Gastroesophageal sphincter (tissue), 4 donors: ENCODE results near the gene ZNF804B. TPM values are rescaled to one million over a fixed set of nuclear protein-coding genes. Genes with fewer than 3 reads are reported as not detected.

ENCODE experiments used
- ATAC-seq: fragments of 150-250 bp; one replicate; pipeline ENCODE4 v1.9.1; 2016; ENCODE audit warnings: mild to moderate bottlenecking, moderate library complexity
- H3K27ac ChIP-seq, 4 donors: fragments of 200-600 bp; sonication (generic) in 3 of 4; 1 replicate in 3 of 4; 2 replicates in 1 of 4; pipeline ENCODE4 v1.5.1; 2016 to 2019
- H3K27me3 ChIP-seq: fragments of 200-600 bp; sonication (generic); one replicate; pipeline ENCODE4 v1.5.1; 2019
- H3K36me3 ChIP-seq, 2 donors: fragments of 200-600 bp; sonication (generic); one replicate each; pipeline ENCODE4 v1.5.1; 2019; ENCODE audit warnings: control low read depth in 1 of 2
- H3K4me1 ChIP-seq, 3 donors: fragments of 200-600 bp; sonication (generic); 1 replicate in 2 of 3; 2 replicates in 1 of 3; pipeline ENCODE4 v1.5.1; 2016 to 2019; ENCODE audit warnings: control low read depth in 2 of 3
- H3K4me3 ChIP-seq, 2 donors: fragments of 200-600 bp; sonication (generic); one replicate each; pipeline ENCODE4 v1.5.1; 2019; ENCODE audit warnings: mild to moderate bottlenecking in 1 of 2, moderate library complexity in 1 of 2
- H3K9me3 ChIP-seq, 3 donors: fragments of 200-600 bp; sonication (generic); one replicate each; pipeline ENCODE4 v1.5.1; 2017 to 2019; ENCODE audit warnings: control low read depth in 2 of 3
- EP300 ChIP-seq: sonication (generic); formaldehyde crosslinking; IDR thresholded peaks from one replicate; pipeline ENCODE4 v1.6.1; 2017; ENCODE audit warnings: antibody characterized with exemption, mild to moderate bottlenecking
- POLR2A ChIP-seq, 2 donors: fragments of 450-650 bp; IDR thresholded peaks; one replicate each; pipeline ENCODE4 v1.6.1; 2017; ENCODE audit warnings: antibody characterized with exemption in 2 of 2, mild to moderate bottlenecking in 2 of 2, moderate library complexity in 1 of 2
- POLR2AphosphoS5 ChIP-seq: sonication (generic); formaldehyde crosslinking; IDR thresholded peaks from one replicate; pipeline ENCODE4 v1.6.1; 2017; ENCODE audit warnings: antibody characterized with exemption
- WGBS, 2 donors: methylation state at CpG; one replicate each; pipeline ENCODE4 v1.1.5; 2018; ENCODE audit warnings: low coverage in 1 of 2; 5-methylcytosine and 5-hydroxymethylcytosine counted together
- total RNA-seq, 4 donors: library from RNA; depleted of rRNA; stranded (reverse); fragments of >200 nt; gene quantifications; one replicate each; pipeline ENCODE4 v1.1.0, GENCODE V29; 2016
- TF ChIP-seq, protein P1 (sequence below), 4 experiments: fragments of 200-600 bp in 2 of 4; fragments of 450-650 bp in 2 of 4; sonication (generic) in 1 of 4; IDR thresholded peaks; one replicate each; pipeline ENCODE4 v1.5.1; 2017 to 2019; ENCODE audit warnings: antibody characterized with exemption in 4 of 4, mild to moderate bottlenecking in 2 of 4, moderate library complexity in 2 of 4

Gene ZNF804B
- total RNA-seq, 4 donors from 2014 or later = 0.13 TPM; not detected in 3

DNA sequence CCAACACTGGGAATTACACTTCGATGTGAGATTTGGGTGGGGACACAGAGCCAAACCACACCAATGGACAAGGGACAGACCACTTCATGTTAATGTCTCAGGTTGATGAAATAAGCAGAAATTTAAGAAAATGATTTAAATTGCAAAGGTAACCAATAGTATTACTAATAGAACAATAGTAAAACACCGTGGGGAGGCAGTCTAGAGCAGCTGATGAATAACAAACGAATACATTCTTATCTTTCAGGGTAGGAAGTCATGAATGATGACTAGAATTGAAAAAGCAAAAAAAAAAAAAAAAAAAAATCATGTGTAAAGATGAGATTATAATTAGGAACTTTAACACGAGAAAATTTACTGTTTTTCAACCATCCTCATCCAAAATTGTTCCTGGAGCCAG, 207.9 kb downstream of the ZNF804B start:
- no peaks in the 10 kb centered on the region for H3K4me1 ChIP-seq
- WGBS, 2 donors = 69 to 73% methylated on average over 2 to 4 of the region's 4 CpGs
- TF ChIP-seq, protein P1, sequence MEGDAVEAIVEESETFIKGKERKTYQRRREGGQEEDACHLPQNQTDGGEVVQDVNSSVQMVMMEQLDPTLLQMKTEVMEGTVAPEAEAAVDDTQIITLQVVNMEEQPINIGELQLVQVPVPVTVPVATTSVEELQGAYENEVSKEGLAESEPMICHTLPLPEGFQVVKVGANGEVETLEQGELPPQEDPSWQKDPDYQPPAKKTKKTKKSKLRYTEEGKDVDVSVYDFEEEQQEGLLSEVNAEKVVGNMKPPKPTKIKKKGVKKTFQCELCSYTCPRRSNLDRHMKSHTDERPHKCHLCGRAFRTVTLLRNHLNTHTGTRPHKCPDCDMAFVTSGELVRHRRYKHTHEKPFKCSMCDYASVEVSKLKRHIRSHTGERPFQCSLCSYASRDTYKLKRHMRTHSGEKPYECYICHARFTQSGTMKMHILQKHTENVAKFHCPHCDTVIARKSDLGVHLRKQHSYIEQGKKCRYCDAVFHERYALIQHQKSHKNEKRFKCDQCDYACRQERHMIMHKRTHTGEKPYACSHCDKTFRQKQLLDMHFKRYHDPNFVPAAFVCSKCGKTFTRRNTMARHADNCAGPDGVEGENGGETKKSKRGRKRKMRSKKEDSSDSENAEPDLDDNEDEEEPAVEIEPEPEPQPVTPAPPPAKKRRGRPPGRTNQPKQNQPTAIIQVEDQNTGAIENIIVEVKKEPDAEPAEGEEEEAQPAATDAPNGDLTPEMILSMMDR (IDR thresholded peaks at IDR 0.05) = no peak
- no peak for TF ChIP-seq EP300
- H3K27me3 ChIP-seq = no peaks in the 10 kb centered on the region
- H3K9me3 ChIP-seq = no peaks in the 10 kb centered on the region
- H3K36me3 ChIP-seq = no peaks in the 10 kb centered on the region
- H3K27ac ChIP-seq = no peak overlapping the region
- no peak overlapping the region for H3K4me3 ChIP-seq
- no peak for ATAC-seq

DNA sequence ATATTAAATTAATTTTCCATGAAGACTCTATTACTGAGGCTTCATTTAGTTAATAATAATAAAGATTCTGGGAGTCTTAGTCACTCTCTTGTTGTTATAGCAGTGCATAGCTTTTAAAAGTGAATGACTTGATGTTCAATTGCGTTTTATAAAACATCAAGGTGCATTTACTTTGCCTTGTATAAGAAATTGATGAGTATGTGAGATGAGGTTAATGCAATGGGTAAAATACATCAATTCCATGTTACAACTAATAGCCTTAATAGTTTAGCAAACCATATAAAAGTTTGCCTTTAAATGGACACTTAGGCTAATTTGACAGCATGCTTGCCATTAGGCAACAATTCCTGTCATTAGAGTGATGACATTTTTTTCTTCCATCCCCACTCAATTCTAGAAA, 209.7 kb downstream of the ZNF804B start:
- no peak for ATAC-seq
- H3K36me3 ChIP-seq = no peaks in the 10 kb centered on the region
- H3K4me3 ChIP-seq = no peak overlapping the region
- H3K27me3 ChIP-seq = no peaks in the 10 kb centered on the region
- no peaks in the 10 kb centered on the region for H3K4me1 ChIP-seq
- 70 to 85% methylated on average over 1 of the region's 1 CpG for WGBS, 2 donors
- no peaks in the 10 kb centered on the region for H3K9me3 ChIP-seq
- TF ChIP-seq EP300 (no peak), POLR2A (IDR thresholded peaks at IDR 0.05) (no peak), POLR2AphosphoS5 (no peak)
- TF ChIP-seq, protein P1 (IDR thresholded peaks at IDR 0.05) = no peak
- H3K27ac ChIP-seq = no peak overlapping the region

DNA sequence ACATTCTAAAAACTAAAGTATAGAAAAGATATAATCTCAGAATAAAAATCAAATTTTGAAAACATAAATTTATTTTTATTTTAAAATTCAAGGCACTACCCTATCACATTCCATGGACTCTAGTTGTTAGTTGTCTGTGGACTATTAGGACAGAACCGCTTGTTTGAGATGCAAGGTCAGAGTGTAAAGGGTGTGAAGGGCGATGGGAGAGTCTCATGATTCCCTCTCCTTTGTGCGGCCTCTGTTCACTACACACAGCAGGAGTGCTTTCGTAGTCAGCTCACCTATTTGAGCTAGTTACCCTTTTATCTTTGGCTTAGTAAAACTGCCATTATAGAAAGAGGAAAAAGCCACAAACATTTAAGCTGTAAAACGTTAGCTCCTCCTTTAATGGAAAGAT, 225.8 kb downstream of the ZNF804B start:
- no peak overlapping the region for H3K27ac ChIP-seq
- no peaks in the 10 kb centered on the region for H3K4me1 ChIP-seq
- WGBS, 2 donors = 74 to 96% methylated on average over 5 of the region's 5 CpGs
- no peaks in the 10 kb centered on the region for H3K9me3 ChIP-seq
- TF ChIP-seq, protein P1 (IDR thresholded peaks at IDR 0.05) = no peak
- no peak for TF ChIP-seq POLR2AphosphoS5
- TF ChIP-seq EP300 = no peak
- TF ChIP-seq POLR2A (IDR thresholded peaks at IDR 0.05) = no peak
- no peaks in the 10 kb centered on the region for H3K27me3 ChIP-seq
- no peak for ATAC-seq
- H3K36me3 ChIP-seq = no peaks in the 10 kb centered on the region
- H3K4me3 ChIP-seq = no peak overlapping the region

DNA sequence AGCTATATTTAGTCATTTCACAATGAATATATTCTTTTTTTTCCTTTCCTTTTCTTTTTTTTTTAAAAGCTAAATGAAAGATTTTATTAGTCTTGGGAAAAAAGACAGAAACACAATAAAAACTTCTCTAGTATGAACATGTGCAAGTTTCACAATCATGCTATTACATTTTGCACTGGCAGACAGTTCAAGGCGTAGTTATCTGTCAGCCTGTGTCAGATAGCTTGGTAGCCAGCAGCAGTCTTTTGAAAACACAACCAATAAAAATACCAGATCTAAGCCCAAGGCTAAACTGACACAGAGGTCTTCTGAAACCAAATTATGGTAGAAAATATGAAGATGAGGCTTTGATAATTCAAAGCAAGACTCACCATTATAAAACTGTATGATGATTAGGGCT, 241.8 kb downstream of the ZNF804B start:
- no peaks in the 10 kb centered on the region for H3K9me3 ChIP-seq
- no peaks in the 10 kb centered on the region for H3K4me1 ChIP-seq
- no peak overlapping the region for H3K4me3 ChIP-seq
- no peaks in the 10 kb centered on the region for H3K36me3 ChIP-seq
- no peak for ATAC-seq
- TF ChIP-seq POLR2A (IDR thresholded peaks at IDR 0.05) = no peak
- TF ChIP-seq EP300 = no peak
- TF ChIP-seq, protein P1 (IDR thresholded peaks at IDR 0.05) = no peak
- WGBS, 2 donors = 64 to 80% methylated on average over 1 of the region's 1 CpG
- no peaks in the 10 kb centered on the region for H3K27me3 ChIP-seq
- no peak overlapping the region for H3K27ac ChIP-seq

DNA sequence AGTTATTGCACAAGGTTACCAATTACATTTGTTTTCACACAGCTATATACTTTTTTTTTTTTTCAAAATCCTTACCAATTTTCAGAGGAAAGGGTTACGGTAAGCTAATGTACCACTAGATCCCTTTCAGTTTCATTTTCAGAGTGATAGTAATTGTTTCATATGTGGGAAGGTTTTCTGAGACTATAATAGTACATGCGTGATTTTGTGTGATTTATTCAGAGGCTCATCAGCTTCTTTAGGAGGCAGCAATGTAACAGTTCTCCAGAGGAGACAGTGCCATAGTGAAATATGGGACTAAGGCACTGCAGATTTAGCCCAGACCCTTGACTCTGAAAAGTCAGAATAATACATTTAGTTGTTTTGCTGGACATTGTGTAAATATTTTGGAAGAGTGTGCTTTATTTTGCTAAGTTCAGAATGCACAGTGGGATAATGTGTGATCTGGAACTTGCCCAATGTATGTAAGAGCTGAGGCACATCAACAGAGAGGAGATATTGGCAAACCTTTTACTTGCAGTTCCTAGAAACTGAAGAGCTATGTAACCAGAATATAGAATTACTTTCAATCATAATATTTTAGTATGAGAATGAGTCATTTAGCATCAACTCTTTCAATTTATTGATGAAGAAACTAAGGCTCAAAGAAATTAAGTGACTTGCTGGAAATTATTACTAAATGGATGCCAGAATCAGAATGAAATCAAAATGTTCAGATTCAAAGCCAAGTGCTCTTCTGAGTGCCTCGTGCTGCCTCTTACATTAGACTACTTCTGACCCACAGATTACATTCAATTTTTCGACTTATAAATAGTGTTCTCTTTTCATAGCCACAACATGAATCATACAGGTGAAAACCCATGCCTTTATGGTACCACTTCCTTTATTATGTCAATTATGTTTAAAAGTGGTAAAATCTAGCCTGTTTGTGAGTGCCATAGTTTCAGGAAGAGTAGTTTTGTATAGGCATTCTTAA, 243.8 kb downstream of the ZNF804B start:
- peak overlapping the region in 1 of 2 donors; percentile 21 for H3K4me3 ChIP-seq
- no peak for ATAC-seq
- H3K36me3 ChIP-seq = no peaks in the 10 kb centered on the region
- no peak overlapping the region for H3K27ac ChIP-seq
- WGBS, 2 donors = 40 to 51% methylated on average over 4 of the region's 4 CpGs
- H3K9me3 ChIP-seq = no peaks in the 10 kb centered on the region
- H3K4me1 ChIP-seq = no peaks in the 10 kb centered on the region
- TF ChIP-seq POLR2AphosphoS5 = no peak
- no peak for TF ChIP-seq EP300
- no peaks in the 10 kb centered on the region for H3K27me3 ChIP-seq
